Stimulated activated CD4-positive, alpha-beta T cell treated with anti-CD3 and anti-CD28 coated beads, Interleukin-2, amount 100 ng/mL, for 48 hours (primary cell): Measurements from ENCODE around the gene SRPRA.
"Not testable (repeated sequence)": the region's sequence is repeated elsewhere in the genome, so short reads cannot be mapped to it uniquely, and the experiment has no call there.

Experiments
- DNase-seq, 2 donors: peaks; one replicate each; pipeline ENCODE4 v3.0.0-alpha.2; 2020

The SRPRA gene

DNA sequence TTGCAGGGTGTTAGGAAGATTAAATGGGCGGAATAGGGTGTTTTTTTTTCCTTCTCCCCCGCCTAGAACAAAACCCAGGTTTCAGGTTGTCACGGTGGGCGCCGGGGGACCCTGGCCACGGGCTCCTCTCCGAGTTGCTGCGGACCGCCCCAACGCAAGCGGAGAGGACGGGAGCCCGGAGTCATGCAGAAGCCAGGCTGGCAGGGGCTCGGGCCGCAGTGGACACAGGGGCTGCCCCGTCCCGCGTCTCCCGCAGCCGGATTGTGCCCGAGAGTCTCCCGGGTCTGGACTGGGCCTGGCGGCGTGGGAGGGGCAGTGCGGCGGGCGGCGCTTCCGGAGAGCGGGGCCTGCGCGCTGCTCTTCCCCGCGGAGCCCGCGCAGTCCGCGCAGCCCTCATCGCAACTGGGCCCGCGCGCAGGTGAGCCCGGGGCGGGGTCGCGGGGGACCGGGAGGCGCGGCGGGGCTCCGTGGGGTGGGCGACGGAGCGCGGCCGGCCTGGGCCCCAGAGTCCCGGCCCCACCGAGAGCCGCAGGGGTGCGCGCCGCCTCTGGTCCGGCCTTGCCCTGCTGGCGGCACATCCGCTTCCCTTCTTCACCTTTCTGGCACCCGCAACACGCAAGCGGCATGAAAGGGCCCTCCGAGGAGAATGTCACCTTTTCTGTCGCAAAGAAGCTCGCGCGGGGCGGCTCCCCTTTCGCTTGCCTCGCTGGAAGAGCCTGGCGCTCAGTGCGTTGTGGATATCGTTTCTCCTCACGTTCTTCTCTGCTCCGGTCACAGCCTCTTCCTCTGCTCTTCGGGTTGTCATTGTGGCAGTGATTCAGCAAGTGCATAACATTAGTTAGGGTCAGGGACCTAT, 14.3 kb upstream of the SRPRA start, which contains the start of gene TIRAP:
Gene TIRAP (plus strand): TSS at position 358 of the 856 bp plus-strand sequence. CDS start 7,802 bp downstream, outside the sequence.
- DNase-seq: peak; percentile 33 to 55

DNA sequence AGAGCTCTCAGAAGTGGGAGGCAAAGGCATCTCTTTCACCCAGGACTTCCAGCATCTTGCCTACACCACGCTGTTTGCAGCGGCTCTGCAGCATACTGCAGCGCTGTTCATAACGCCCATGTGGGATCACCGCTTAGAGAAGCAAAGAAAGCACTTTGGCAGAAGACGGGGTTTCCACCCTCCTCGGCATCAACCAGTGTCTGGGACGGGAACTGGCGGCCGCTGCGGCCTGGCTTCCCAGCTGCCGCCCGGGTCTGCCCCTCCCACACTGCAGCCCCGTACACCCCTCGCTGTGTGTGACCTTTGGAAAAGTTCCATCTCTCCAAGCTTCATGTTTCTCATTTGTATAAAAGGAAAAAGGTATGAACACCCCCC, 13.7 kb upstream of the SRPRA start:
- DNase-seq: peak in 1 of 2 donors; percentile 31

DNA sequence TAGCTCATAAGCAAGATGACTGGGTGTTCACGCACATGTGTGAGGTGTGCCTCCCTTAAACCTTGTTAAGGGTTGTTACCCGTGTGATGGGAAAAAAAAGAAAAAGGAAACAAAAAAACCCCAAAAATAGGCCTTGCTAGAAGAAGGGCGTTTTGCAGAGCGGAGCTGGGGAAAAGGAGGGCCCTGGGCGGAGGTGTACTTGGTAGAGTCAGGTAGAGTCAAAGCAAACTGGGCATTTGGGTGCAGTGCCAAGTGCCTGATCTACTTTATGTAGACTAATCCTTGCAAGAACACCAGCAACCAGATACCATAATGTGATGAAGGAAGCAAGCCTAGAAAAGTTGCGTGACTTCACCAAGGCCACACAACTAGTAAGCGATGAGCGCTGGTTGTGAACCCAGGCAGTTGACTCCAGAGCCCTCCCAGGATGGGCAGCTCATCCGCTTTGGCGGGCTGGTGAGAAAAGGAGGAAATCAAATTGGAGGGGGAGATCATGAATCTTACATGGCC, 13.0 kb upstream of the SRPRA start:
- no peak for DNase-seq

DNA sequence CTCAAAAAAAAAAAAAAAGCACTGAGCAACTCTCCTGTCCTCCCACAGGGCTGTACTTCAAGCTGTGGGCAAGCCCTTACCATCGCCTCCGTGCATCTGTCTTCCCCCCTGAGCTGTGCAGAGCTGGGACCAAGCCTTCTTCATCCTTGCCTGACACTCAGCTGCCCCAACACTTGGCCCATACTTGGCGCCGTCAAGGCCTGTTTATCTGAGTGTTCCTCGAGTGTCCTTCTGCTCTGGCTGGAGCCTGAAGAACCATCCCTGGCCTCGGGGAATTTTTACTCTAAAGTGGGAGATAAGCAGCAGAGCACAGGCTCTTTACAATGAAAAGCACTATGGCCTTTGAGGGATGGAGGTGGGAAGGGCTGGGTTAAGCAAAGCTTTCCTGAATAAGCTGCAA, 12.6 kb upstream of the SRPRA start:
- DNase-seq: no peak

DNA sequence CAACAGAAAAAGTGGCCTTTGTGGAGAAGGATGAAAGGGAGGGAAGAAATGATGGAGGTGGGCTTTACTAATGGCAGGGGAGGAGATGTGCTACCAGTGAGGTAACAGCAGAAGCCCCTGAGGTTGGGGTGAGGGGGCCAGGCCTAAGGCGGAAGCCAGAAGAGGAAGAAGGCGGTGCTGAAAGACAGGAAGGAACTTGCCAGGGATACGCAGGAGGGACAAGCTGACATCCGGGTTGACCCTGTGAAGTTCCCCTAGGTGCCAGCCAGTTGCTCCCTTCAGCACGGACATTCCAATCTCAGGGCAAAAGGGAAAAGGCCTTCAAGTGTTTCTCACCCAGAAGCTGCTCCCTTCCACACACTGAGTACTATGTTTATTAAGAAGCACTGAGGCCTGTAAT, 11.9 kb upstream of the SRPRA start:
- no peak for DNase-seq

DNA sequence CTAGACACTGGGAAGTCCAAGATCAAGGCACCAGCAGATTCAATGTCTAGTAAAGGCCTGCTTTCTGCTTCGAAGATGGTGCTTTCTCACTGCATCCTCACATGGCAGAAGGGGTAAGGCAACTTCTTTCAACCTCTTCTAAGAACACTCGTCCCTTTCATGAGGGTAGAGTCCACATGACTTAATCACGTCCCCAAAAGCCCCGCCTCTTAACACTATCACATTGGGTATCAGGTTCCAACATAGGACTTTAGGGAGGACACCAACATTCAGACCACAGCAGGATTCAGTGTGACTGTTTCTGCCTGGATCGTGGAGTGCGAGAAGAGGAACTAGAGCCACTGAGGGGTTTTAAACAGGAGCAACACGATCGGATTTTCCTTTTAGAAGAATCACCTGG, 10.5 kb upstream of the SRPRA start:
- no peak for DNase-seq

DNA sequence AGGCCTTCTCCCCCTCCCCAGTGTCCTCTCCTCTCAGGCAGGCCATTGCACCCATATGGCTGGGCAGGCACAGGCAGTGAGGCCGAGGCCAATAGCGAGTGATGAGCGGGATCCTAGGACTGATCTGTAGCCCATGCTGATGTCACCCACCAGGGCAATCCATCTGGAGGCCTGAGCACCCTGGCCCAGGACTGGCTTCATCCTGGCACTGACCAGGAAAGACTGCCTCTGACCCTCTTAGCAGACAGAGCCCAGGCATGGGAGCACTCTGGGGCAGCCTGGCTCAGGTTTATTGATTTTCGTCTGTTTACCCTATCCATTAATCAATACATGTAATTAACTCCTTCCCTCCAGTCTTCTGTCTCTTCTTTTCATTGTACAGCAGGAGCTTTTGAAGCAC, 9.1 kb upstream of the SRPRA start:
- no peak for DNase-seq

DNA sequence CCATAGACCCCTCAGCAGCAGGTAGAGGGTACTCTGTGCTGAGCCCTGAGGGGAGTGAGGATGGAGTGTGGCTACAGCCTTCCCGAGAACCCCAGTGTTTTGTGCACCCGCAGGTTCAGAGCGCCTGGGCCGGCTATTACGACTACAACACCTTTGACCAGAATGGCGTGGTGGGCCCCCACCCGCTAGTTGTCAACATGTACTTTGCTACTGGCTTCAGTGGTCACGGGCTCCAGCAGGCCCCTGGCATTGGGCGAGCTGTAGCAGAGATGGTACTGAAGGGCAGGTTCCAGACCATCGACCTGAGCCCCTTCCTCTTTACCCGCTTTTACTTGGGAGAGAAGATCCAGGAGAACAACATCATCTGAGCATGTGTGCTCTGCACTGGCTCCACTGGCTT, 8.6 kb upstream of the SRPRA start:
- no peak for DNase-seq

DNA sequence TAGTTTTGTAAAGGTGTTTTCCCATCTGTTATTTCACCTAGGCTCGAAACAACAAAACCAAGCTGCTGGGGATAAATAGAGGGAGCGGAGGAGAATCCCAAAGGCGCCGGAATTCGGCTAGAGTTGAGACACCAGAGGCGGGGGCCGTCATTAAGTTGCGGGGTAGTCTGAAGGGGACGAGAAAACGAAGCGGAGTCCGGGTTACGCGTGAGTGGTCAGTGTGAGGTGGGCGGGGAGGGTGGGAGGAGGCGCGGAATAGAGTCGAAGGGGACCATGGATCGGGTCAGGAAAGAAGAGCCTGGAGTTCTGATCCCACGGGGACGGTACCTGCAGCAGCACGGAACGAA, 361 bp downstream of the SRPRA start:
- DNase-seq: no peak

DNA sequence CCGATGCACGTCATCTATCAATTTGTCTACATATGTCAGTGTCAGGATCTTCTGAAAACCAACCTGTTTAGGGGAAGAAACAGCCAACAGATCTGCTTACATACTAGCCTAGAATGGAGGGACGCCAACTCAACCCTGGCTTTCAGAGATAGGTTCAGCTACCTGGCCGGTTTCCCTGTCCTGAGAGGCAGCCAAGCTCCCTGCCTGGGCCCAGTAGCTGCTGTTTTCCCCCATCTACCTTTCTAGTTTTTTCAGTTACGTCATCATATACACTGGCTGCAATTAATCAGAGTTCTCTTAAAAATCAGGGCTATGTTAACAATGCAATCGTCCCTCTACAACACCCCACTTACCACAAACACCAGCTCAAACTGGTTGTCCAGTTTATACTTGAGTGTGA, 1.0 kb downstream of the SRPRA start:
- no peak for DNase-seq

DNA sequence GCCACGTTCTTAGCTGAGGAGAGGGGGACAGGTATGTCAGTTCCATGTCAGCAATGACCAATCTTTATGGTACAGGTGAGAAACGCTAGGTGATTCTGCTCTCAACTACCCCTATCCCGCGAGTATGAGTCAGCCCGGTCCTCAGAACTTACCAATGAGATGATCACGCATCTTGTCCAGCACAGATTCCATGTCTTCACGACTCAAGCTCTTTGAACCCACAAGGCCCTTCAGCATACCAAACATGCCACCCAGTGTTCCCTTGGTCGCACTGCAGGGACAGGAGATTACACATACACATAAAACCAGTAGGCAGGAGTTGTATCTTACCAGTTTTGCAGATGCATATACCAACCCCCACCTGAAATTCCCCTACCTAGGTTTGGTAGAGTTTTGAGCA, 2.9 kb downstream of the SRPRA start:
- DNase-seq: no peak

DNA sequence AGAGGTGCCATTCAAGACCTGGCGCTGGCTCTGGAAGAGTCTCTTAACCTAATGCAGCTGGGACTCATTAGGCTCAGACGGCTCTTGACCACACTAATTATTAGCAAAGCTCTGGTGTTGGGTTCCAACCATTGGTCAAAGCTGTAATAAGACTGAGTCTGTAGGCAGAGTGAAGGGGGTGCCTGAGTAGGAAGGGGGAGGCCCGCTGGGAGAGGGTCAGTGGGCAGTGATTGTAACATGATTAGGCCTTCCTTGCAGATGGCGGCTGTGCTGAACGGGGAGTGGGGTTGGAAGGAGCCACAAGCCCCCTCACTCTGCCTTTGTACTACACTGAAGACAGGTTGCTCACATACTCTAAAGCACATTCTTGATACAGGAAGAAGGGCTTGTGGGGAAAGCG, 5.2 kb downstream of the SRPRA start:
- no peak for DNase-seq

DNA sequence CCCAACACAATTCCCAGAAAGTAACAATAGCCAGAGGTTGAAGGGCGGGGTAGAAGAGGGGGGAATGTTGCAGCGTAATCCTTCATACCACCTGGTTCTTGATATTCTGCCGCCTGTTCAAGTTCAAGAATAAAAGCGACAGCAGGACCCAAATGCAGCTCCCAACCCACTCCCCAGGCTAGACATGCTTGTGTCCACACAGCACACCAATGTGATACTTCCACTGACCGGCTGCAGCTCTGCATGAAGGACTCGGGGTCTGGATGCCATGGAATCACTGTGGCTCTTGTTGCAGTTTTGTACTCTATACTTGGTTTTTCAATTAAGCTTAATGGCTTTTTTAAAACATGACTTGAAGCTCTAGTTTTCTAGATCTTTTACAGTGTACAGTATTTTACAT, 6.5 kb downstream of the SRPRA start:
- no peak for DNase-seq

DNA sequence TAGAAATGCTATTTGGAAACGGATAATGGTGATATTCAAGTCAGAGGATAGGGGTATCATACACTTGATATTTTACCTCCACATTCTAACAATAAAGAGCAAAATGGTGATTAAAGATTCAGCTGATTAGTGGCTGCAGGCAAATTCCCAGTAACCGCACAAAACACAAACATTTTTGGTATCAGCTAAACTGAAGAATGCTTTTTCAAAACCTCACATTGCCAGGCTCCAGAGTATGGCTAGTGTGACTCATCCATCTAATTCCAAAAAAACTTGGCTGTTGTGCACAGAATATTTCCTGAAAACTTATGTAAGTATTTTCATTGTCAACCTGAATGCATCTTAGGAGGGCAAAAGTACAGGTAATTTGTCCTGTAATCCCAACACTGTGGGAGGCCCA, 10.9 kb downstream of the SRPRA start:
- DNase-seq: no peak

DNA sequence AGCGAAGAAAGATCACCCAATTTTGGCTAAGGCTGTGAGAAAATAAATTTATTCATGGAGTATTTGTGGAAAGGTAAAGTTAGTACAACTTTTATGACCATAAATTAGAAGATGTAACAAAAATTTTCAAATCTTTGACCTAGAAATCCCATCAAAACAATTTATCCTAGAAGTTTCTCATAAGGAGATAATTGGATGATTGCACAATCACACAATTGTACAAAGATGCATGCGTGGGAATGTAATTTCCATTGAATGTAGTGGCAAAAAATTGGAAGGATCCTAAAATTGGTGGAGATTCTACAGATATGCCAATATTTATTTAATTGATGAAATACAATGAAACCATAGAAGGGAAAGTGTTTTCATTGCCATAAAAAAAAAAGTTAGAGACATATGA, 11.6 kb downstream of the SRPRA start:
- DNase-seq: no peak

DNA sequence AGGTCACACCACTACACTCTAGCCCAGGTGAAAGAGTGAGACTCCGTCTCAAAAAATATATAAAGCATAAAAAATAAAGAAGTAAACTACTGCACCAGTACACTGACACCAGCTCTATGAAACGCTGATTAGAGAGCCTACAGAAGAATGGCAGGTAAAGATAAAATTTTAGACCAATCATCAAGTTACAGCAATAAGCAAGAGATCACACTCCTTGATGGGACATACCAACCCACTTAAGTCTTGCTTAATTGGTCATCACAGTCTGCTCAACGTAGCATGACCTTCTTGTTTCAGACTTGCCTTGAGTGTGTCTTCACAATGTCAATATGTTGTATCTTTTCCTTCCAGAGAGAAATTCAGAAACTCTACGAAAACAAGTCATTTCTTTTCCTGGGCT, 12.5 kb downstream of the SRPRA start:
- no peak for DNase-seq

DNA sequence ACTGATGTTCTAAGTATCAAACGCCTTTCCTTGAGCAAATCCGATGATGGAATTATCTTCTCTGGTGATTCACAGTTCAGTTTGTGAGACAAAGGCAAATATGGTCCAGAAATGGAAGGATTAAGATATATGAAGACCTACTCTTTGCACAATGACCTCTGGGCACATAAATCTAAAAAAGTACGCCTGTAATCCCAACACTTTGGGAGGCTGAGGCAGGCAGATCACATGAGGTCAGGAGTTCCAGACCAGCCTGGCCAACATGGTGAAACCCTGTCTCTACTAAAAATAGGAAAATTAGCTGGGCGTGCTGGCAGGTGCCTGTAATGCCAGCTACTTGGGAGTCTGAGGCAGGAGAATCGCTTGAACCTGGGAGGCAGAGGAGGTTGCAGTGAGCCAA, 13.2 kb downstream of the SRPRA start:
- not testable (repeated sequence) for DNase-seq

DNA sequence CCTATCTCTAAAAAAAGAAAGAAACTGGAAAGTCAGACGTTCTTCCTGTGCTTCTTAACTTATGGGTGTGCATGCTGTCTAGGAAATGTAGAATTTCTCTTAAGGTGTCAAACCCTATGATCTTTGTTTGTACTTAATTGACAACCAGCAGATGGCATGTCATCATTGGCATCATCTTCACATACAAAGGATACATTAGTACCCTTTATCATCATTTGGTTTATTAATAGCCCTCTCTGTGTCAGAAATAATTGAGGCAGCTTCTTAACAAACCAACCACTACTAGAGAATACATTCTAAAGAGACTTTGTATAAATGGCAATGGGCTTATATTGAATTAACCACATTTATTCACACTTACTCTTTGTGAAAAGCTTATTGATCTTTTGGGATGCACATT, 13.9 kb downstream of the SRPRA start:
- DNase-seq: no peak

DNA sequence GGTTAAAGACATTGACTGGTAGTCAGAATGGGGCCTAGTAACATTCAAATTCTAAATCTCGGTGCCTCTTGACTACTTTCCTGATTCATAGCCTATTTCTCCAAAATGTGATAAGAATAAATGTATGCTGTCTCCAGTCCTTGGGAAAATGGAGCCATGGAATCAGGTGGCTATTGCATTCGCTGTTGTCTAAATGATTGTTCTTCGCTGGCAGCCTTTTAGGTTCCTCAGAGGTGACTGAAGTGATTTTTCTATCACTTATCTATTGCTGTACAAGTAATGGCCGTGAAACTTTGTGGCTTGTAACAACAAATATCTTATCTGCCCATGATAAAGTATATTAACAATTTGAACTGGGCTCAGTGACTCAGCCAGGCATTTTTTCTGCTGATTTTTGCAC, 15.4 kb downstream of the SRPRA start:
- no peak for DNase-seq

DNA sequence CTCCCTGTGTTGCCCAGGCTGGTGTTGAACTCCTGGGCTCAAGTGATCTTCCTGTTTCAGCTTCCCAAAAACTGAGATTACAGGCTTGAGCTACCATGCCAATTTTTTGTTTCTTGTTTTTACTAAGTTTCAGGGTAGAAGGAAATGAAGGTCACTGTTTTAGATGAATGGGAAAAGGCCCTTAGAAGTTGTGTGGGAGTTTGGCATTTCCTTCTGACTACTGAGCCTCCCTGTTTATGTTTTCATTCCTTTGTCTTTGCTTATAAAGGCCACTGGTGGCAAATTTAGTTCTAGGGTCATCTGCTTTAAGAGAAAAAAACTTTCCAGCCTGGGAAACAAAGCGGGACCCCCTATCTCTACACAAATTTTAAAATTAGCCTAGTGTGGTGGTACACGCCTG, 22.1 kb downstream of the SRPRA start:
- DNase-seq: no peak

DNA sequence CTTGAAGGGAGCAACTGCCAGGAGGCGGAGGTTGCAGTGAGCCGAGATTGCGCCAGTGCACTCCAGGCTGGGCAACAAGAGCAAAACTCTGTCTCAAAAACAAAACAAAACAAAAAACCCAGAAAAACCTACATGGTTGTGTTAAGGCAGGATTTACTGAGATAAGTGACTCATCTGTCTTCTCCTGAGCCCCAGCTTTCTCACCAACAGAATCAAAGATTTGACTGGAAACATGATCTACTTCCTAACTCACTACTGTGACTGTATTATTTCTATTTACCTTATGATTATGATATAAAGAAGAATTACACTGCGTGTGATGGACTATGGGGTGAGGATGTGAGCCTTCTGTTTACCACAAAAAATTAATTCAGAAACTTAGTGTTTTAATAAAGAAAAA, 35.3 kb downstream of the SRPRA start:
- no peak for DNase-seq

DNA sequence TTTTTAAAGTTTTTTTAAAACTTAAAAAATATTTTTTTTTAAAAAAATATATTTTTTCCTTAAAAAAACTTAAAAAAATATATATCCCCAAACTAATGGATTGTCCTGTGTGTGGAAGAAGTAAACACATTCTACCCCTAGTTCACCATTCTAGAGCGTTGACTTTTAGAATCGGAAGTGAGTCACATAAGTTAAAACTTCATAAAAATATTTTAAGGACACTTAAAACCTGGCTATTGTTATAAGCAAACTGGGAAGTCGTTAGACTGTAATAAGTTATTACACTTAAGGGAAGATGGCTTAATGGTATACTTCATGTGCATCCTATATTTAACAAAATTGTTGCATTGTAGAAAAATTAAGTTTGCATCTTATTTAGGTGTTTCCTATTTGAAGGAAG, 36.0 kb downstream of the SRPRA start:
- no peak for DNase-seq

DNA sequence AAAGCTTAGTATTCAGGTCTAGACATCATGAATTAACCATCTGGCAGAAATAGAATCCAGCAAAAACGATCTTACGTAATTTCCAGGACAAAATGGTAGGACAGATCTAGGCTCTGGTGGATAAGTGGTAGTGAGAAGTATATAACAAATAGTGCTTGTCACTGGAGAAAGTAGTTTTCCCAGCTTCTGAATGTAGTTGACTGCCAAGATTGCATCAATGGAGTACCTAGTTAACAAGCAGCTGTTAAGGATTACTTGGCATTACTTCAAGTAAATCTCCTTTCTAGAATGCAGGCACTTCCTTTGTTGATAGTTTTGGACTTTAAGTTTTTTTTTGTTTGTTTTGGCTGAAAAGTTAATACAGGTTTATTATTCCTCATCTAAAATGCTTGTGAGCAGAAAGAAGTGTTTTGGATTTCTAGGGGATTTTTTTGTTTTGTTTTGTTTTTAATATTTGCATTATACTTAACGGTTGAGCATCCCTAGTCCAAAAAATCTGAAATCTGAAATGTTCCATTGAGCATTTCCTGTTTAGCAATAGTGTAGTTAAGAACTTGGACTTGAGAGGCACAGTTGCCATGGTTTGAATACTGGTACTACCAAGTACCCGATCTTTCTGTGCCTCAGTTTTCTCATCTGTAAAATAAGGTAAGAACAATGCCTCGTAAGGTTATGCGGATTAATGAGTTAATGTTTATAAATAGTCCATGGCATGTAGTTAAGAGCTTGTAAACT, 36.8 kb downstream of the SRPRA start:
- no peak for DNase-seq

DNA sequence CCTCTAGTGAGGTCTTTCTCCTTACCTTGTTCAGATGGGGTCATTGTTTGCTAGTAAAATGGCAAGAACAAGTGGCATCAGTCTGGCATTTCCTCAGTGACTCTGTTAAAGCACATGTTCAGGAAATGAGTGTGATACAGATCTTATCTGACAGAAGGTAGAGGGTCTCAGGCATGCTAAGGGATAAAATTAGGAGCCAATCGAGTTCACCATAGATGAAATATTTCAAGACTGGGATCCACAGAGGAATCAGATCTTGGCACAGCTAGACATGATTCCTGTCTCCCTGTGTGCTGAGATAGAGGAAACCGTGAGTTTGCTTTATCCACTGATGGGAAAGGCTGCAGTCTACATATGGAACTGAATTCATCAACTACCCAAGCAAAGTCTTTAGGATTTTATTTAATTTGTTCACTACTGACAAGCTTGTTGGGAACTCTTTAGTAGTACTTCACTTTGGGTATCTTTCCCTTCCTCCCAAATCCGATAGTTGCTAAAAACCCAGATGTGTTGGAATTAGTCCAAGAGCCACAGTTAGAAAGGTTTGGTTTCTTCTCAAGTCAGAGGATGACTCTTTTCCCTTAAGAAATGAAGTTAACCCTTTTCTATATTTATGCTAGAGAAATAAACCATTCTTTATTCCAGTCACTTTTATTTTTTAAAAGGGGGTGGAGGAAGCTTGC, 38.7 kb downstream of the SRPRA start:
- no peak for DNase-seq
